Measurements from ENCODE around the gene ADAM15.

ADAM15 gene

DNA sequence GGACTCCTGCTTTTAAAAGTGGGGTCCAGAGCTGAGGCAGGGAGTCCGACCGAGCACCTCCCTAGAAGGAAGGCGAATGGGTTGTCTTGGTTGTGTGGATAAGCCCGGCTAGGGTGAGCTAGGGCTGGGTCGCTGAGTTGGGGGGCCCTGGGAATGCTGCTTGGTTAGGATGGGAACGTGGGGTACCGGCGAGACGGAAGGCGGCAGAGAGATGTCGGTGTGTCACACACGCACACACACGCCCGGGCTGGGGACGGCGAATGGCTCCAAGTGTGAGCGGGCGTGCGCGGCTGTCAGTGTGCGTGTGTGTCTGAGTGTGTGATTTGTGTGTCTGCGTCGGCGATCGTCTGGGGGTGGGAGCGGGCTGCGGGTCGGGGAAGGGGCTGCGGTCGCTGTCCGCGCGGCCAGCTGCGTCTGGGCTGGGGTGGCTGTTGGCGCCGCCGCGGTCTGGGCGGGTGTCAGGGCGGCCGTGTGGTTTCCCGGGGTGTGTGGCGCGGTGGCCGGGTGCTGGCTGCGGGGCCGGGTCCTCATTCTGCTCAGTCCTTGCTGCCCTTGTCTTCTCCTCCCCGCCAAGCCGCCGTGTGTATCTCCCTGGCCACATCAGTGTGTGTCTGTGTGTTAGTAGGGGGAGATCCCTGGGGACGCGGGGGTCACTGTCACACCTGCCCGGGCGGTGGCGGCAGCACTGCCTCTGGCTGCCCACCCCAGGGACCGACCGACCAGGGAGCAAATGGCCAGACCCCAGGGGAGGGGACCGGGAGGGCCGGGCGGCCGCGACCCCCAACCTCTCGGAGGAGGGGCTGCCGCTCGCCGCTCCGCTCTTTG, 28.6 kb downstream of the ADAM15 start:
- TF ChIP-seq, protein P1, sequence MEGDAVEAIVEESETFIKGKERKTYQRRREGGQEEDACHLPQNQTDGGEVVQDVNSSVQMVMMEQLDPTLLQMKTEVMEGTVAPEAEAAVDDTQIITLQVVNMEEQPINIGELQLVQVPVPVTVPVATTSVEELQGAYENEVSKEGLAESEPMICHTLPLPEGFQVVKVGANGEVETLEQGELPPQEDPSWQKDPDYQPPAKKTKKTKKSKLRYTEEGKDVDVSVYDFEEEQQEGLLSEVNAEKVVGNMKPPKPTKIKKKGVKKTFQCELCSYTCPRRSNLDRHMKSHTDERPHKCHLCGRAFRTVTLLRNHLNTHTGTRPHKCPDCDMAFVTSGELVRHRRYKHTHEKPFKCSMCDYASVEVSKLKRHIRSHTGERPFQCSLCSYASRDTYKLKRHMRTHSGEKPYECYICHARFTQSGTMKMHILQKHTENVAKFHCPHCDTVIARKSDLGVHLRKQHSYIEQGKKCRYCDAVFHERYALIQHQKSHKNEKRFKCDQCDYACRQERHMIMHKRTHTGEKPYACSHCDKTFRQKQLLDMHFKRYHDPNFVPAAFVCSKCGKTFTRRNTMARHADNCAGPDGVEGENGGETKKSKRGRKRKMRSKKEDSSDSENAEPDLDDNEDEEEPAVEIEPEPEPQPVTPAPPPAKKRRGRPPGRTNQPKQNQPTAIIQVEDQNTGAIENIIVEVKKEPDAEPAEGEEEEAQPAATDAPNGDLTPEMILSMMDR (IDR thresholded peaks at IDR 0.05; ENCODE audit: low read length, missing control alignments) = no peak
- DNase-seq (ENCODE audit: low read depth) = no peak
- H3K4me3 ChIP-seq (replicated peaks; ENCODE audit: low read depth, low read length) = no peak overlapping the region

DNA sequence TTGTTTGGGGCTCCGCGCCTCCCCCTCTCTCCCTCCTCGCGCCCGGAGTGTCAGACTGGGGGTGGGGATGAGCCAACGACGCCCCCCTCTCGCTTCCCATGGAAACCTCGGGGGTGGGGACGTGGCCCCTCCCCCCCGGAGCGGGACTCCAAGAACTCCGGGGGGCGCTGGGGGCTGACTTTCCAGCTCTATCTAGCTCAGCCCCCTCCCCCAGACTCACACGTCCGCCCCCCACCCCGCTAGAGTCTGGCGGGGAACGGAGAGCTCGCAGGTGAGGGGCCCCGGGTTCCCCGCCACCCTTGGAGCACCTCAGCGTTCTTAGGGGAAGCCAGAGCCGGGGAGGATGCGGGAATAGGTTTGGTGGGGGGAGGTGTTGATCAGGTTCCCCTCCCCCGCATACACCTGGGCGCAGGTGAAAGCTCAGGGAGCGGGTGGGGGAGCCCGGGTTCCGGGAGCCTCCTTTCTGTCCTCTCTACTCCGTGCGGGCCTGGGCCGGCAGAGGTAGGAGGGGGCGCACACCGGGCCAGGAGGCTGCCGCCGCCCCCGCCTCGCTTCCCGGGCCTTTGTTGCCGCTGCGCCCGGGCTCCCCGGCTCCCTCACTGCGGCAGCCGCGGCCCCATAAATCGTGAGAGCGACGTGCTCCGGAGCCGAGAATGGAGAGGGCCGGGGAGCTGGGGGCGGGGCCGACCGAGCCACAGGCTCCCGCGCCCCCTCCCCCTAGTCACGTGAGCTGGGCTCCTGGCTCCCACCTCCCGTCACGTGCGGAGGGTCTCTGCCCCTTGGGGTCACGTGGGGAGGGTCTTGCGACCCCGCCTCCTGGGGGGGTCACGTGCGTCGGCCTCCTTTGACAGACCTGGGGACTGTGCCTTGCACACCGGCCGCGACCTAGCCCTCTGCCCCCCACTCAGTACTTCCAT, 29.5 kb downstream of the ADAM15 start:
- no peak overlapping the region for H3K4me3 ChIP-seq (replicated peaks; ENCODE audit: low read depth, low read length)
- TF ChIP-seq, protein P1 (IDR thresholded peaks at IDR 0.05; ENCODE audit: low read length, missing control alignments) = no peak
- DNase-seq (ENCODE audit: low read depth) = no peak

DNA sequence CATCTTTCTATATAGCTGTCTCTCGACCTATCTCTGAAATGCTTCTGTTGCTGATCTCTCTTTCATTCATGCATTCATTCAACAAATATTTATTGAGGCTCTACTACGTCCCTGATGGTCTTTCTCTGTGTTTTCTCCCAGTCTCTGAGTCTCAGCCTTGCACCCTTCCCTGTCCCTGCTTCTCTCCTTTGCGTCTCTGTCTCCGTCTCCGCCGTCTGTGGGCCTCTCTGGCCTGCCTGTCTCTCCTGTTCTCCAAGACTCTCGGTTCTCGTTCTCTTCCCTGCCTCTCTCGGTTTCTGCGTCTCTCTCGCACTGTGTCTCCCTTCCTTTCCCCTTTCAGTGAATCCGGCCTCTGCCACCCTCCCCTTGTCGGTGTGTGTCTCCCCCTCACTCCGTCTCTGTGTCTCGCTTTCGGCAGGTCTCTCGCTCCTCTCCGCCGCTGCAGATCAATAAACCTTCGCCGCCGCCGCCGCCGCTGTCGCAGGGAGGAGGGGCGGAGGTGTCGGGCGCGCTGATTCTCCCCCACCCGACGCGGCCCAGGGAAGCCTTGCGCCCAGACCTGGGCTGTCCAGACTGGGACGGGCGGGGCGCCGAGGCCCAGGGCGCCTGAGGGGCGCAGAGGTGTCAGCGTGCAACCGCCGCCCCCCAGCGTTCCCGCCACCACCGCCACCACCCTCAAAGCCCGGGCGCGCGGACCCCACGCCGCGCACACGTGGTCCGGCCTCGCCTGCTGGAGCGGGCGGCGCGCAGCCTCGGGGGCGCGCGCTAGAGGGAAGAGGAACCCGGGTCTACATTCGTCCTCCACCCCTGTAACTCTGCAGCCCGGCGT, 30.6 kb downstream of the ADAM15 start:
- no peak for DNase-seq (ENCODE audit: low read depth)
- TF ChIP-seq, protein P1 (IDR thresholded peaks at IDR 0.05; ENCODE audit: low read length, missing control alignments) = no peak
- H3K4me3 ChIP-seq (replicated peaks; ENCODE audit: low read depth, low read length) = no peak overlapping the region

DNA sequence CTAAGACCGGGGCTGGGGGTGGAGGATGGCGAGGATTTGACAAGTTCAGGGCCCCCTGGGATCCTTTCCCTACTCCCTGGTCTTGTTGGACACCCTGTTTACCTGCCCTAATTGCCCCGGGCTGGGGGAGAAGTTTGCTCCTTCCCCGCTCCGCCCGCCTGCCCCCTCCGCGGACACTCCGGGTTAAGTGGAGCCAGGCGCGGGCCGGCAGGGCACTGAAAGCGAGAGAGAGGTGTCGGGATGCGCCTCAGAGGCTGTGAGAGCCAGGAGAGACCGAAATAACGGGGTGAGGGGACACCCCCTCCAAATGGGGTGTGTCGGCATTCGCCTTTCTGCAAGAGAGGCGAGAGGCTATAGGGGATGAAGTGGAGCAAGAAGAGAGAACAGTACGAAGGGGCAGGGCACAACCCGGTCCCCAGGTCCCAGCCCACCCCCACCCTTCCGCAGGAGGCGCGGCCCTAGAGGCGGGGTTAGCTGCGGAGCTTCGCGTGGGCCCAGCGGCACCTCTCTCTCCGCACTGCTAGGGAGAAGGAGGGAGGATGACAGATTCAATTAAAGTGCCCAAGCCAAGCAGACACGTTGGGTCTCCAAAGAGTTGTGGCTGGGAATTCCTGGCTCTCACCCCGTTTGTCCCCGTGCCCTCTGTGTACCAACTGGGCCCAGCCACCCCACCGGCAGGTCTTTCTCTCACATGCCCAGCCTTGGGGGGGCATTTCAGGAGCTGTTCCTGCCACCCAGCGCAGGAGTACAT, 31.4 kb downstream of the ADAM15 start:
- no peak for DNase-seq (ENCODE audit: low read depth)
- TF ChIP-seq, protein P1 (IDR thresholded peaks at IDR 0.05; ENCODE audit: low read length, missing control alignments) = no peak
- H3K4me3 ChIP-seq (replicated peaks; ENCODE audit: low read depth, low read length) = no peak overlapping the region

DNA sequence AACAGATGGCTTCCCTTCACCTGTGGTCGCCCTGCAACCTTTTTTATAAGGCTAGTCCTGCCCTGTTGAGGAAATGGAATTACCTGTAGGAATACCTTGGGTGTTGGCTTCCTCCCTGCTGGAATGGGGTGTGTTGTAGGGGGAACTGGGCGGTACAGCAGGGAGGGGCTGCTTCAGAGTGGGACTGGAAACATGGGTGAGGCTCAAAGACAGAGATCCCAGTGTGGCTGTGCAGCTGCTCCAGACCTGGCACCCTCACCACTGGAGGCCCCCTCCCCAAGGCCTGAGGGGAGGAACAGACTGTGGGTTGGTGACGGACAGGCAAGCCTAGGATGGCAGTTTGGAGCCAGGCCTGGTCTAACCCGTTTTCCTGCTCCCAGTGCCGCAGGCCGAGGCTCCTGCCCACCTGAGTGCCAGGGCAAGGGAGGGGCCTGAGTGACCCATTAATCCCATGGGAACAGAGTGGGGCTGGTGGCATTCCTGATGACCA, 32.0 kb downstream of the ADAM15 start:
- H3K4me3 ChIP-seq (replicated peaks; ENCODE audit: low read depth, low read length) = no peak overlapping the region
- no peak for DNase-seq (ENCODE audit: low read depth)
- TF ChIP-seq, protein P1 (IDR thresholded peaks at IDR 0.05; ENCODE audit: low read length, missing control alignments) = no peak

All from fibroblast of pulmonary artery (primary cell).